CD4-positive, alpha-beta T cell treated with Interferon gamma for 1 hour (primary cell): ENCODE results near the gene ALMS1.
"Not testable (repeated sequence)": the region's sequence is repeated elsewhere in the genome, so short reads cannot be mapped to it uniquely, and the experiment has no call there.

Source experiments
- DNase-seq: peaks from one replicate; pipeline ENCODE4 v3.0.0-alpha.2; 2020

The ALMS1 gene

GRCh38 chr2:73402386-73403103 is 16.9 kb downstream of the ALMS1 start:
- DNase-seq: no peak

DNA sequence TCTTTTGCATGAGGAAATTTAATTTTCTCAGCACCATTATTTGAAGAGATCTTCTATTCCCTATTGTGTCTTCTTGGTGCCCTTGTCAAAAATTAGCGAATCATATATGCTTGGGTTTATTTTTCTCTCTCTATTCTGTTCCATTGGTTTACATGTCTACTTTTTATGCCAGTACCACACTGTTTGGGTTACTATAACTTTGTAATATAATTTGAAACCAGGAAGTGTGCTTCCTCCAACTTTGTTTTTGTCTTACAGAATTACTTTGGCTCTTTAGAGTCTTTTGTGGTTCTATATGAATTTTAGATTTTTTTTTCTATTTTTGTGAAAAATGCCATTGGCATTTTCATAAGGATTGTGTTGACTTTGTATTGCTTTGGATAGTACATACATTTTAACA is 17.6 kb downstream of the ALMS1 start:
- no peak for DNase-seq

GRCh38 chr2:73404409-73404808 is 18.8 kb downstream of the ALMS1 start:
- DNase-seq: no peak

- DNase-seq: no peak
Measured at GRCh38 chr2:73406996-73407395, 21.4 kb downstream of the ALMS1 start.

DNA sequence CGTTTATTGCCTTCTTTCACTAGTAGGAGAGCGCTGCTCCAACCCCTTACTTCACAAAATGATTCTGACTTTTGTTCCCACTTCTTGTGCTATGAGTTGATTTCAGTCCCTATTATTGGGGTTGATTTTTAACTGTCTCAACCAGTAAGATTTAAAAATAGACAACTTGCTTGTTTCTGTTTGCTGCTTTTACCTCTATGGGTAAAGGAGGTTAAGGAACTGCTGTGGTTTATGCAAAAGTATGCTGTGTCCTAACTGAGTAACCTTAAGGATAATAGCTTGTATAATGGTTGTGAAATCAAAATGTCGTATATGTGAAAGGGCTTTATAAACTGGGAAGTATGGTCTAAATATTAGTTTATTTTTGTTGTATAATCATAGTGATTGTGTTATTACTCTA is 22.6 kb downstream of the ALMS1 start:
- DNase-seq: no peak

DNA sequence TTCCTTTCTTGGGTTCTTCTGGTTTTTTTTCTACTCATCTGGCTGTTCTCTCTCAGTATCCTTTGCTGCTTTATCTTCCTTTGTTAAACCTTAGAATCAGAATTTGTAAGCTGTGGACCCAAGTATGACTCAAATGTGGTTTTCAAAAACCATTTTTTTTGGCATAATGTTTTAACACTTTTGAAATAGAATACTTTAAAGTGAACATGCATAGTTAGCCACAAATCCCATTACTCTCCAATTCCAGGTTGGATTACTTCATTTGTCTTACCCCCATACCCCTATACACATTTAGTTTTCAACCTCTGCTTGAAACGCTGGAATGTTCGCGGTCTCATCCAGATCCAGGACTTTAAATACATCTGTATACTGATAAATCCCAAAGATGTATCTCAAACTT is 29.1 kb downstream of the ALMS1 start:
- DNase-seq: no peak

DNA sequence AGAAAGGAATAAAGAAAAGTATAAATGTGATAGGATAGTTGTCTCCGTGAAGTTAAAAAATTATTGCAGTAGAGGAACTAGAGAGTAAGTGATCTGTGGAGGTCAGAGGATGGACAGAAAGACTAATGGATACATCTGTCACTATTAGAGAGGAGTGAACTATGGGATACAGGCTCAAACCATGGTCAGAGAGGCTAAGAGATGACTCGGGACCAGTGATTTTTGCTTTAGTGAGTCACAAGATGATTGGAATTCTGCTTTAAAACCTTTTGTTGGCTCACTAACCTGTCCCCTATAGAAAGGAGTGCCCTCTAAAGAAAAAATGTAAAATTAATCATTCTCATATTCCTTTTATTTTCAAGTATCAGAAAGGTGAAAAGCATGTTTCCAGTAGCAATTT is 30.3 kb downstream of the ALMS1 start:
- no peak for DNase-seq

- DNase-seq: no peak
Measured at GRCh38 chr2:73418343-73418742, 32.7 kb downstream of the ALMS1 start.

DNA sequence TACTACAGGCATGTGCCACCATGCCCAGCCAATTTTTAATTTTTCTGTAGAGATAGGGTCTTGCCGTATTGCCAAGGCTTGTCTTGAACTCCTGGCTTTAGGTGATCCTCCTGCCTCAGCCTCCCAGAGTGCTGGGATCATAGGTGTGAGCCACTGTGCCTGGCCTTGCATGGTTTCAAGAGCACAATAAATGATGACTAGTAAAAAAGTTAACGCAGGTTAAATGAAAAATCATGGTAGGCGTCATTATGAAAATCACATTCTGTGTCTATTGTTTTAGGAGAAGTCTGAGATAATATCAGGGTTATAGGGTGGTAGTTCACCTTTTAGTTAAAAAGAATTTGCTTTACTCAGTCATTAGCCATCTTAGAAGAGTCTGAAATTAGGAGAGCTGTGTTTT is 38.3 kb downstream of the ALMS1 start:
- no peak for DNase-seq

GRCh38 chr2:73426176-73426575 is 40.5 kb downstream of the ALMS1 start:
- no peak for DNase-seq

GRCh38 chr2:73436019-73436418 is 50.4 kb downstream of the ALMS1 start:
- no peak for DNase-seq

DNA sequence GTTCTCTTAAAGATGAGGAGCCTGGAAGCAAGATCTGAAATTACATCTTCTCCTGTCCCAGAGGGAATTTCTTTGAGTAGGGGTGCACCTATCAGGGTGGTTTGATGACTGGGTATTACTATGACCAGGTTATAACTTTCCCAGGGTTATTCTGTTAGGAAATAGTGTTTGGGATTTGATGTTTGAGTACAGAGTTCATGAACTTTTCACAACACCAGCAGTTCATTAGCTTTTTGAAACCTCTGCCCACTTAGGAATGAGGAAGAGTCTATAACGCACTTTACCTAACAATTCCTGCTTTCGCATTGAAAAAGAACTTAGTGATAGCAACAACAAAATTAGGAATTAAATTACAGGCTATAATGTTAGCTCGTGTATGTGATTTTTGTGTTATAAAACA is 58.6 kb downstream of the ALMS1 start:
- DNase-seq: no peak

- no peak for DNase-seq
Measured at GRCh38 chr2:73448856-73449255, 63.2 kb downstream of the ALMS1 start.

GRCh38 chr2:73449404-73449803 is 63.8 kb downstream of the ALMS1 start:
- no peak for DNase-seq

- no peak for DNase-seq
Measured at GRCh38 chr2:73451263-73451972, 65.8 kb downstream of the ALMS1 start.

- DNase-seq: no peak
Measured at GRCh38 chr2:73457982-73458381, 72.3 kb downstream of the ALMS1 start.

GRCh38 chr2:73462388-73462787 is 76.8 kb downstream of the ALMS1 start:
- not testable (repeated sequence) for DNase-seq

DNA sequence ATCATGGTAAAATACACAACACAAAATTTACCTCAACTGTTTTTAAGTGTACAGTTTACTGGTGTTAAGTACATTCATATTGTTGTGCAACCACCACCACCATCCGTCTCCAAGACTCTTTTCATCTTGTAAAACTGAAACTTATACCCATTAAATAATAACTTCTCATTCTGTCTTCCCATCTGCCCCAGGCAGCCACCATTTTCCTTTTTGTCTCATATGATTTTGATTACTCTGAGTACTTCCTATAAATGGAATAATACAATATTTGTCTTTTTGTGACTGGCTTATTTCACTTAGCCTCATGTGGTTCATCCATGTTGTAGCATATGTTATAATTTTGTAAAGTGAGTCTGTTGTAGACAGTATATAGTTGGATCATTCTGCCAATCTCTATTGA is 82.7 kb downstream of the ALMS1 start:
- no peak for DNase-seq

- not testable (repeated sequence) for DNase-seq
Measured at GRCh38 chr2:73483874-73484273, 98.2 kb downstream of the ALMS1 start.

GRCh38 chr2:73487112-73487657 is 101.5 kb downstream of the ALMS1 start:
- DNase-seq: no peak

- no peak for DNase-seq
Measured at GRCh38 chr2:73488079-73488478, 102.4 kb downstream of the ALMS1 start.

DNA sequence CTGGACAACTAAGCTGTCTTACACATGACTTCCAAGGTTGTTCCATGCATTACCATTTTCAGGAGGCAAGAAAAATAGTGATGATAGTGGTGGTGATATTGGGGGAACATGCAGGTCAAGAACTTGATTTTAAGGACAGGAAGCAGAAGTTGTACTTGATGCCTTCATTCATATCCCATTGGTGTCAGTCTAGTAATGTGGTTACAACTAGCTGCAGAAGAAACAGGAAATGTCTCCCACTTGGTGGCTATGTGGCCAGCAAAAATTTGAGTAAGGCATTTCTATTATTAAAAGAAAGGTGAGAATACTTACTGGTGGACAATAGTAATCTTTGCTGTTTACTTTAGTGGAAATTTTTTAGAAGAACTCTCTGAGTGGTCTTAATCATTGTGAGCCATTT is 103.4 kb downstream of the ALMS1 start:
- DNase-seq: no peak

- DNase-seq: no peak
Measured at GRCh38 chr2:73494031-73494430, 108.4 kb downstream of the ALMS1 start.

GRCh38 chr2:73503992-73504570 is 118.4 kb downstream of the ALMS1 start:
- DNase-seq: no peak
